ENCODE measurements around the gene LNX2.

The LNX2 gene

GRCh38 chr13:27497563-27498230 lies 122.6 kb downstream of the LNX2 start:
- ChIA-PET POLR2A (no interaction called here), CTCF (no interaction called here)
- no peaks in the 10 kb centered on the region for H3K36me3 ChIP-seq (ENCODE audit: control insufficient read depth in 2 of 2, insufficient read depth in 1 of 2, low read length in 2 of 2)
- no peaks in the 10 kb centered on the region for H3K4me1 ChIP-seq (ENCODE audit: control insufficient read depth, insufficient read depth, low read length)
- H3K27ac ChIP-seq (ENCODE audit: extremely low read depth, low read depth, low read length) = no peak overlapping the region
- TF ChIP-seq ZNF10 (tag by site-specific recombination; IDR thresholded peaks at IDR 0.05) (no peak), ZNF776 (tag by site-specific recombination; IDR thresholded peaks at IDR 0.05; ENCODE audit: borderline replicate concordance) (no peak), ZNF23 (tag by site-specific recombination; IDR thresholded peaks at IDR 0.05; ENCODE audit: borderline replicate concordance) (no peak), ZNF221 (tag by site-specific recombination; IDR thresholded peaks at IDR 0.05; ENCODE audit: borderline replicate concordance) (no peak), ZNF214 (tag by site-specific recombination; IDR thresholded peaks at IDR 0.05; ENCODE audit: borderline replicate concordance) (no peak), ZBTB7A (tag by site-specific recombination; IDR thresholded peaks at IDR 0.05; ENCODE audit: low read depth) (no peak), ZNF274 (IDR thresholded peaks at IDR 0.05; ENCODE audit: low read length) (no peak), ZNF274 (tag by site-specific recombination; IDR thresholded peaks at IDR 0.05; ENCODE audit: borderline replicate concordance) (no peak), SP2 (tag by site-specific recombination; IDR thresholded peaks at IDR 0.05) (no peak), ZNF501 (tag by site-specific recombination; IDR thresholded peaks at IDR 0.05) (no peak), ZNF394 (tag by site-specific recombination; IDR thresholded peaks at IDR 0.05; ENCODE audit: borderline replicate concordance) (no peak), ZNF670 (tag by site-specific recombination; IDR thresholded peaks at IDR 0.05; ENCODE audit: low read depth) (no peak), BCL11B (tag by site-specific recombination; IDR thresholded peaks at IDR 0.05; ENCODE audit: low read depth) (no peak), EGR2 (tag by site-specific recombination; IDR thresholded peaks at IDR 0.05; ENCODE audit: low read depth) (no peak), GLIS1 (tag by site-specific recombination; IDR thresholded peaks at IDR 0.05) (no peak), PRDM4 (tag by site-specific recombination; IDR thresholded peaks at IDR 0.05) (no peak)
- TF ChIP-seq, protein P1, sequence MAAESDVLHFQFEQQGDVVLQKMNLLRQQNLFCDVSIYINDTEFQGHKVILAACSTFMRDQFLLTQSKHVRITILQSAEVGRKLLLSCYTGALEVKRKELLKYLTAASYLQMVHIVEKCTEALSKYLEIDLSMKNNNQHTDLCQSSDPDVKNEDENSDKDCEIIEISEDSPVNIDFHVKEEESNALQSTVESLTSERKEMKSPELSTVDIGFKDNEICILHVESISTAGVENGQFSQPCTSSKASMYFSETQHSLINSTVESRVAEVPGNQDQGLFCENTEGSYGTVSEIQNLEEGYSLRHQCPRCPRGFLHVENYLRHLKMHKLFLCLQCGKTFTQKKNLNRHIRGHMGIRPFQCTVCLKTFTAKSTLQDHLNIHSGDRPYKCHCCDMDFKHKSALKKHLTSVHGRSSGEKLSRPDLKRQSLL (tag by site-specific recombination; IDR thresholded peaks at IDR 0.05) = no peak
- TF ChIP-seq, protein P2, sequence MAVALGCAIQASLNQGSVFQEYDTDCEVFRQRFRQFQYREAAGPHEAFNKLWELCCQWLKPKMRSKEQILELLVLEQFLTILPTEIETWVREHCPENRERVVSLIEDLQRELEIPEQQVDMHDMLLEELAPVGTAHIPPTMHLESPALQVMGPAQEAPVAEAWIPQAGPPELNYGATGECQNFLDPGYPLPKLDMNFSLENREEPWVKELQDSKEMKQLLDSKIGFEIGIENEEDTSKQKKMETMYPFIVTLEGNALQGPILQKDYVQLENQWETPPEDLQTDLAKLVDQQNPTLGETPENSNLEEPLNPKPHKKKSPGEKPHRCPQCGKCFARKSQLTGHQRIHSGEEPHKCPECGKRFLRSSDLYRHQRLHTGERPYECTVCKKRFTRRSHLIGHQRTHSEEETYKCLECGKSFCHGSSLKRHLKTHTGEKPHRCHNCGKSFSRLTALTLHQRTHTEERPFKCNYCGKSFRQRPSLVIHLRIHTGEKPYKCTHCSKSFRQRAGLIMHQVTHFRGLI (tag by site-specific recombination; IDR thresholded peaks at IDR 0.05) = no peak
- H3K4me3 ChIP-seq (ENCODE audit: low read depth, low read length) = no peak overlapping the region
- H3K9me3 ChIP-seq (ENCODE audit: control insufficient read depth, insufficient read depth, low read depth, low read length) = no peaks in the 10 kb centered on the region

GRCh38 chr13:27496536-27497273 lies 123.6 kb downstream of the LNX2 start:
- Histone ChIP-seq H3K9me3 (ENCODE audit: control insufficient read depth, insufficient read depth, low read depth, low read length) (no peaks in the 10 kb centered on the region), H3K36me3 (ENCODE audit: control insufficient read depth in 2 of 2, insufficient read depth in 1 of 2, low read length in 2 of 2) (no peaks in the 10 kb centered on the region), H3K27ac (ENCODE audit: extremely low read depth, low read depth, low read length) (no peak overlapping the region), H3K4me3 (ENCODE audit: low read depth, low read length) (no peak overlapping the region), H3K4me1 (ENCODE audit: control insufficient read depth, insufficient read depth, low read length) (no peaks in the 10 kb centered on the region)
- ChIA-PET POLR2A (no interaction called here), CTCF (no interaction called here)
- TF ChIP-seq, protein P3, sequence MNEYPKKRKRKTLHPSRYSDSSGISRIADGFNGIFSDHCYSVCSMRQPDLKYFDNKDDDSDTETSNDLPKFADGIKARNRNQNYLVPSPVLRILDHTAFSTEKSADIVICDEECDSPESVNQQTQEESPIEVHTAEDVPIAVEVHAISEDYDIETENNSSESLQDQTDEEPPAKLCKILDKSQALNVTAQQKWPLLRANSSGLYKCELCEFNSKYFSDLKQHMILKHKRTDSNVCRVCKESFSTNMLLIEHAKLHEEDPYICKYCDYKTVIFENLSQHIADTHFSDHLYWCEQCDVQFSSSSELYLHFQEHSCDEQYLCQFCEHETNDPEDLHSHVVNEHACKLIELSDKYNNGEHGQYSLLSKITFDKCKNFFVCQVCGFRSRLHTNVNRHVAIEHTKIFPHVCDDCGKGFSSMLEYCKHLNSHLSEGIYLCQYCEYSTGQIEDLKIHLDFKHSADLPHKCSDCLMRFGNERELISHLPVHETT (tag by site-specific recombination; IDR thresholded peaks at IDR 0.05) = no peak
- TF ChIP-seq ZNF488 (tag by site-specific recombination; IDR thresholded peaks at IDR 0.05) = no peak

Data from HEK293 (cell line).